ENCODE measurements around the gene CDYL2.
"Not testable (repeated sequence)": the region's sequence is repeated elsewhere in the genome, so short reads cannot be mapped to it uniquely, and the experiment has no call there.

The CDYL2 gene

DNA sequence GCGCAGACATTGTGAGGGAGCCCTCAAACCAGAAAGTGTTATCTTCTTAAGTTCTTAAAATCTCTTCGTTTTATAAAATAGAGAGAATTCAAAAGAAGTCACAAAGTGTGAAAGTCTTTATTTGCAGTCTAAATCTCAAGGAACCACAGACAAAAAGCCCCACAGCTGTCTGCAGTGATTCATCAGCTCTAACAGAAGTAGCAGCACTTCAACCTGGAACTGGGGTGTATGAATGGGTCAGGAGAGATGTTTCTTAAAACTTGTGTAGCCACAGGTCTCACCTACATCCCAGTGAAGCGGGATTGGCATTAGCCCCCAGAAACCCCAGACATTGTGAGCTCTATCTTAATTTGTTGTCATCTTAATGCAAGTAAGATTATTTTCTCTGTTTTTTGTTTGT lies 61.1 kb downstream of the CDYL2 start:
- DNase-seq = no peak

DNA sequence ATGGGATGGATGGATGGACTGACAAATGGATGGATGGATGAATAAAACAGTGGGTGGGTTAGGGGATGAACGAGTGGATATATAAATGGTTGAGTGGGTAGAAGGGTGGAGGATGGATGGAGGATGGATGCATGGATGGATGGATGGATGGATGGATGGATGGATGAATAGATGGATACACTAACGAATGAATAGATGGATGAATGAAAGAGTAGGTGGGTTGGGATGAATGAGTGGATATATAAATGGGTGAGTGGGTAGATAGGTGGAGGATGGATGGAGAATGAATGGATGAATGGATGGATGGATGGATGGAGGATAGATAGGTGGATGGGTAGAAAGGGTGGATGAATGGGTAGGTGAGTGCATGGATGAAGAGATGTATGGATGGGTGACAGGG lies 62.1 kb downstream of the CDYL2 start:
- DNase-seq = no peak

DNA sequence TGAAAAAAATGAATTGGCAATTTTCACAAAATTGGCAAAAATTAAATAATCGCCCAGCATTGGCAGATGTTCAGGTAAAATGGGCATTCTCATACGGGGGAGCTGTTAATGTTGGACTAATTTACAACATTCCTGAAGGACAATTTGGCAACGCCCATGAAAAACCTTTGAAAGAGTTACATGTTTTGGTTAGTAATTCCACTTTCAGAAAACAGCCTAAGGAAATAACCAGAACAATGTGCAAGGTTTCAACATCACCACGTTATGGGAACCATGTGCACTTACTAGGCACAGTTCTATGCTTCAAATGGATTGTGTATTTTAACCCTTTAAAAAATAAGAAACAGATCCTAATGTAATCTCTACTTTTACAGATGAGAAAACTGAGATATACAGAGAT lies 62.7 kb downstream of the CDYL2 start:
- no peak for DNase-seq

DNA sequence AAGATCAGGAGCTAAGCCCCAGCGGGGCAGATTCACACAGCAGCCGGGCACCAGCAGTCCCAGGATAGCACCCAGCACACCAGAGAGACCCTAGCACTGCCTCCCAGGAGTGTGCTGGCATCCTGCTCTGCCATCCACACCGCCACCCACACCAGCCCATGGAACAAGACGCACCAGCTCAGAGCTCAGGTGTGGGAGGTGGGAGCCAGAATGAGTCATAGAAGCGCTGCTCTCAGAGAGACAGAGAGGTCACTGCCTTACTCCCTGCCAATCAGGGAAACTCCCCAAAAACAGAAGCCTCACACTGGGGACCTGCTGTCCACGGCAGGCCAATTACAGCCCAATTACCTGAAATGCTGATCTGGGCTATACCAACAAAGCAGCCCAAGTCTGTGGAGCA lies 64.9 kb downstream of the CDYL2 start:
- peak; percentile 46 to 57 for DNase-seq

DNA sequence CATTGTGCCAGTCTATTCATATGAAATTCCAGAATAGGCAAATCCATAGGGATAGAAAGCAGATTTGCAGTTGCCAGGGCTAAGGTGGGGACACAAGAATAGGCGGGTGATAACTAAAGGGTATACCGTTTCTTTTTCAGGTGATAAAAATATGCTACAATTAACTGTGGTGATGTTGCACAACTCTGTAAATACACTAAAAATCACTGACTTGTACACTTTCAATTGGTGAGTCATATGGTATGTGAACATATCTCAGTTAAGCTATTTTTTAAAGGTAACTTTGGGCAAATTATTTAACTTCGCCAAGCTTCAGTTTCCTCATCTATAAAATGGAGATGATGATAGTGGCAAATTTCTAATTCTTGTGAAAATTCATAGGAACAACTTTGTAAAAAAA lies 65.9 kb downstream of the CDYL2 start:
- DNase-seq = no peak

DNA sequence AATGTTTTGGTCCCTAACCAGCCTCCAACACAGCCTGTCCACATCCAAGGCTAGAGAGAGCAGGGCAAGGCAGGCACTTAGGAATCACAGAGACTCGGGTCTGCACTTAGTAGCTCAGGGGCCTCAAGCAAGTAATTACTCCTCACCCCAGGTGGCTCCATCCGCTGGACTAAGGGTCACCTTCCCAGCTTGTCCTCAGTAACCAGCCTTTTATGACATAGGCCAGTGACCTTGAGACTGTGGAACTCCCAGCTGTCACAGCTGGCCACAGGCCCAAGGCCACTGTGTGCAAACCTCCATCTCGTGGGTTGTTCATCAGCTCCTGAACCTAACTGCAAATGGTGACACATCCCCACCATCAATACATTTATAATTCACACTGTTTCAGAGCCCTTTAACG lies 68.6 kb downstream of the CDYL2 start:
- DNase-seq = no peak

DNA sequence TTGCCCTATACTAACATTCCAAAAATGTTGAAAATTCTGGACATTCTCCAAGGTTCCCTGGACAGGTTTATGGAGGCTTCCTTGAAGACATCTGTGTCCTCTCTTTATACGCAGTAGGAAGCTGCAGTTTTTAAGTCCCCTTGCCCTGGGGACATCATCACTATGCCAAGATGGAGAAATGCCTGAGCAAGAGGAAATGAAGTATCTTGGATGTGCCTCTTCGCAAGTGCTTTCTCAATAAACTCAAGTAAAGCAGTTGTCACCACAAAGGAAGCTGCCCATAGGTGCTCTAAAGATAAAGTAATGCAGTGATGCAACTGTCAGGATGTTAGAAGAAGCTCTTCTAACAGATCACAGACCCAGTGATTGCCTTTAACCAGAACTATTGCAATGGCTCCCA lies 71.0 kb downstream of the CDYL2 start:
- no peak for DNase-seq

DNA sequence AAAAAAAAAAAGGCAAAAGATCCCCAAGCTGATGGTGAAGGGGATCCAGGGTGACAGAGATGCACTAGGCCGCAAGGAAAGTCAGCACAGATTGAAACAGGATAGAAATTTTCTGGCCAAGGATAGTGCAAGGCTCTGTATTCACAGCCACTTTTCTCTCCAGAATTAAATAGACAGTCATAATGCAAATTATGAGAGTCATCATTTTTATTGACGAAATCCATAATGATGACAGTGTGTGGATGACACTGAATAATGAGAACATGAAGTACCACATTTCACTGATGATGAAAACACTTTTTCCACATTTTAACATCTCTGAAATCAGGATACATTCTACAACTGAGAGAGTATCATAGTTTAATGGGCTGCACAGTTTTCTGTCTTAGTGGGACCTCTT lies 72.5 kb downstream of the CDYL2 start:
- DNase-seq = no peak

DNA sequence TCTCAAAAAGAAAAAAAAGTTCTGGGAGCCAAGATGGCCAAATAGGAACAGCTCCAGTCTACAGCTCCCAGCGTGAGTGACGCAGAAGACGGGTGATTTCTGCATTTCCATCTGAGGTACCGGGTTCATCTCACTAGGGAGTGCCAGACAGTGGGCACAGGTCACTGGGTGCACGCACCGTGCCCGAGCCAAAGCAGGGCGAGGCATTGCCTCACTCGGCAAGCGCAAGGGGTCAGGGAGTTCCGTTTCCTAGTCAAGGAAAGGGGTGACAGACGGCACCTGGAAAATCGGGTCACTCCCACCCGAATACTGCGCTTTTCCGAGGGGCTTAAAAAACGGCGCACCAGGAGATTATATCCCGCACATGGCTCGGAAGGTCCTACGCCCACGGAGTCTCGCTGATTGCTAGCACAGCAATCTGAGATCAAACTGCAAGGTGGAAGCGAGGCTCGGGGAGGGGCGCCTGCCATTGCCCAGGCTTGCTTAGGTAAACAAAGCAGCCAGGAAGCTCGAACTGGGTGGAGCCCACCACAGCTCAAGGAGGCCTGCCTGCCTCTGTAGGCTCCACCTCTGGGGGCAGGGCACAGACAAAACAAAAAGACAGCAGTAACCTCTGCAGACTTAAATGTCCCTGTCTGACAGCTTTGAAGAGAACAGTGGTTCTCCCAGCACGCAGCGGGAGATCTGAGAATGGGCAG lies 77.2 kb downstream of the CDYL2 start:
- DNase-seq = not testable (repeated sequence)

DNA sequence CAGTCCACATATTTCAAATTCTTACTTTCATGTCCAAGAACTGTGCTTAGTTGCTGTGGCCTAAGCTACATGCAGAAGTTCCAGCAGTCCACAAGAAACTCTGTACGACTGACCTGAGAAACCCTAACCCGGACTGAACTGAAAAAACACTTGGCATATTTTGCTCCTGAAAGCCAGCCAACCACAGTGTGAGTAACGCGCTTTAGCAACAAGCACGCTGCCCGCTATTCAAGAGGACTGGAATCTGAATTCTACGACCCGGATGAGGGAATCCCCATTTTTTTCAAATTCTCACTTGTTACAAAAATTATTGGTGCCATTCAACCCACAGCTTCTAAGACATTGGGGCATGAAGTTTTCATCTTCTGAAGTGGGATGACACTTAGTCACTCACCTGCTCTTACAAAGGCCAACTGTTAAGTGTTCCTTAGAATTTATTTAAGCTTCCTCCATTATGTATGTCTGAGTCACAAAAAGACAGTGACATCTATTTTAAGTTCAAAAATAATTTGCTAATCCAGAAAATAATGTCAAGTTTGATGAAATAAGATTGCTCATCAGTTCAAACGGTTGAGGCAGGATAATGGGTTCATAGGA lies 78.7 kb downstream of the CDYL2 start:
- DNase-seq = no peak

DNA sequence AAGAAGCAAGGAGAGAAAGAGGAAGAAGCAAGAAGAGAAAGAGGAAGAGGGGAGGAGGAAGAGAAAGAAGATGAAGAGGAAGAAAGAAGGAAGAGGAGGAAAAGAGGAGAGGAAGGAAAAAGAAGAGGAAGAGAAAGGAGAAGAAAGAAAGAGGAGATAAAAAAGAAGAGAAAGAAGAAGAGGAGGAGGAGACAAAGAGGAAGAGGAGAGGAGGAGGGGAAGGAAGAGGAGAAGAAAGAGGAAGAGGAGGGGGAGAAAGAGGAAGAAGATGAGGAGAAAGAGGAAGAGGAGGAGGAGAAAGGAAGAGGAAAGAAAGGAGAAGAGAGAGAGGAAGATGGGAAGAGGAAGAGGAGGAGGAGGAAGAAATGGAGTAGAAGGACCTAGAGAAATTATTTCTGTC lies 80.4 kb downstream of the CDYL2 start:
- no peak for DNase-seq

DNA sequence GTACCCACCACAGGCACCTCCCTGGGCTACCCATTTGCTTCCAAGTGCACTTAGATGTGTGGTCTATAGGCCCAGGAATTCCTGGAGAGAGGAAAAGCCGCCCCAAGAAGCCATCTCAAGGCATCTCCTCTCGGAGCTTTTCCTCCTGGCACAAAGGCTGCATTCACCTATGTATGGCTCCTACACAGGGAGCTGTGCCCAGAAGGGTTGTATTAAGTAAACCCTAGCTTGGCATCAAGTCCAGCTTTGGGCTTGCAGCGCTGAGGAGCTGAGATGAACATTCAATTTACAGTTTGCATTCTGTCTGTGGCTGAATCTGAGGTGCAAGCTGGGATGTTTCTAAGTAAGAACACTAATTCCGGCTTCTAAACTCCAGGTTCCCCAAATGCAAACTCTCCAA lies 81.3 kb downstream of the CDYL2 start:
- DNase-seq = no peak

DNA sequence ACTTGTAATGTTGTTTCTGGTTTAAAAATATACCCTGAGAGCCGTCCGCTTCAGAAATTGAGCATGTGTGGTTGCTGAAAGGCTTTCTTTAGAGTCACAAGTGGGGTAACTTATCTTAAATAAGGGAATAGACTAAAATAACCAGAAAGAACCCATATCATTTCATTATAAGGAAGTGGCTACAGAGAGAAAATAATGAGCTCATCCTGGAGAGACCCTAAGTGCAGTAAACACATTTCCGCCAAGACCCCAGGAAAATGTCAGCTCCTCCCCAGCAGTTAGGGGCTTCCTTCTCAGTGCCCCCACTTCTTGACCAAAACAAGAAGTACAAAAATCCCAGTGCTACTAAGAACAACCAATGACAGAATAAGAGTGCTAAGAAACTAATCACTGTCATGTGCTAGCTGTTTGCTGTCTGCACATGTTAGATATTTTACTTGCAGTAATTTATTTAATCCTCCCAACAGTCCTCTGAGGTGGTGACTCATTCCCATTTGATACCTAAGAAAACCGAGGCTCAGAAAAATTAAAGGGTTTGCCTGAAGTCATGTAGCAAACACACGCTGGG lies 83.5 kb downstream of the CDYL2 start:
- no peak for DNase-seq

DNA sequence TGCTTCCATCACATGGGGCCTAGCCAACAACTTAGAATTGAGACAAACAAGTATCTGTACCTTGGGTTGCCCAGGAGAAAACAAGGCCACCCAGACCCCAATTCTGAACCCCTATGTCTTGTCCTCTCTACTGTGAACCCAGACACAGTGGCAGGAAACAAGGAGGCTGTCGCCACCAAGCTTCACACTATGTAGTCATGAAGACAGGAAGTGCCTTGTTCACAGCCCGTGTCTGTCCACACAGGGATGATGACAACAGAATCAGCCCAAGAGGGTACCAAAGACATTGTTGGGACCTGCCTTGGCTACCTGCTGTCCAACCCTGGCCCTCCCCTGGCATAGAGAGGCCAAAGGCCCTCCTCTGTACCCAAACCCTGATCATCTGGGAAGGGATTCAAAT lies 84.8 kb downstream of the CDYL2 start:
- peak in 1 of 2 experiments; percentile 11 for DNase-seq

DNA sequence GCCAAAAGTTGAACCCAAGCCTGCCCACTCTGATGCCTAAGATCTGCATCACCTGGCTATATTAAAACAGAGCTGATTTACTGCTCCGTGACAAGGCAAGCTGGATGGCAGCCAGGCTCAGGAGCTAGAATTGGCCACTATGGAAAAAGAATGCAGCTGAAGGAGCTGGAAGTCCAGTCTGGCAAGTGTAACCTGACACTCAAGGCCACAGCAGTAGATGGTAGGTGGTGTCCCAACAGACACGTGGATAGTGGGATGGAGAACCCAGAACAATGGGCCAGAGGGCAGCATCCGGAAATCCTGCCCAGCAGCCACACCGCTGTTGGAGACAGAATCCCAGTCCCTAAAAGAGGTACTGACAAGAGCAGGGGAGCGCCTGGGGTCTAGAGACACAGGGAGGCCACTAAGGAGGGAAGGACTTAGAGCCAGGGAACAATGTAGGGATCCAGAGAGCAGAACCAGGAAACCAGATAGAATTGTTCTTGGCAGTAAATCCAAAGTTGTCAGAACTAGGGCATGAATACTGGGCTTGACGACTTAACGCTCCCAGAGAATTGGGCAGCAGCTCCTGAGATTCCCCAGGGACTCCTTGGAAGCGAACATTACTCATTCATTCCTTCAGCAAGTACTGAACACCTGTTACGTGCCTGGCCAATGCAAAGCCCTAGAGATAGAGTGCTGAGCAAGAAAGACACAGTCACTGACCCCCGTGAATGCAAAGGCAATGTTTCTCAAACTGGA lies 85.7 kb downstream of the CDYL2 start:
- no peak for DNase-seq

DNA sequence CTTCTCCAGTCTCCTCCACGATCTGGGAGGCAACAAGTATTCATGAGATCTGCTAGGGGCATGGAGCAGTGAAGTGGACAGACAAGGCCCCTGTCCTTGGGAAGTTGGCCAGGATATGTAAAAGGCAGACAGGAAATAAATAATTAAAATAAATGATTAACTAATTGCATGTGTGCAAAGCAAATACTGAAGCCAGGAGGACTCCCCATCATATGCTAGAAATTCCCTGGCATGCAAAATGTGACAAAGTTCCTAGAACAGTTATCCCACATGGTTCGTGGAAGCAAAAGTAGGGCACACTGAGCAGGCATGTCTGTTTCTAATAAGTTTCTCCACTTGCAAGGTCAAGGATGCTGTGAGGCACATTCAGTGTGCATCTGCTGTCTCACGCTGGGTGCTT lies 86.8 kb downstream of the CDYL2 start:
- DNase-seq = no peak

DNA sequence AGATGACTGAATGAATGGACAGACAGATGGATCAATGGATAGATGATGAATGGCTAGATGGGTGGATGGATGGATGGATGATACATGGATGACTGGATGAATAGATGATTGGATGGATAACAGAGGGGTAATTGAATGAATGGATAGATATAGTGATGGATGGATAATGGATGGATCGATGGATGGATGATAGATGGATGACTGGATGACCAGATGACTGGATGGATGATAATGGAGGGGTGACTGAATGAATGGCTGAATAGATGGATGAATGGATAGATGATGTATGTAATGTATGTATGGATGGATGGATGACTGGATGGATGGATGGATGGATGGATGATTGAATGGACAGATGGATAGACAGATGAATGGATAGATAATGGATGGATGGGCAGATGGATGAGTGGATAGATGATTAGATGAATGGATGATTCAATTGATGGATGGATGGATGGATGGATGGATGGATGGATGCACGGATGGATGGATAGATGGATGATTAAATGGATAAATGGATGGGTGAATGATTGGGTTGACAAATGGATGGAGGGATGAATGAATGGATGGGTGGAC lies 87.7 kb downstream of the CDYL2 start:
- DNase-seq = no peak

DNA sequence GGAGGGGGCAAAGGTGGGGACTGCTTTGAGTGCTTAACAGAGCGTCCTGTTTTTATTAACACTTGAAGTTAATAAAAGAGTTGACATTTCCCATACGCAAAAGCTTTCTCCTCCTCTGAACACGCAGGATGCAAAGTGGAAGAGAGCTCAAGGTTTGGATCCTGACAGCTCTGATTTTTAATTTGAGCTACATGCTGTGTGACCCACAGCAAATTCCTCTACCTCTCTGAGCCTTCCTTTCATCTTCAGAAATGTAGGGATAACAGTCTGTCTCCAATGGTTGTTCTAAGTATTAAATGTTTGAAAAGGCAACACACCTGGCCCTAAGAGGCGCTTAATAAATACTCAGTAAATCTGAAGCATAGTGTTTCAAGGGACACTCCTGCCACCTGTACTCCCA lies 93.0 kb downstream of the CDYL2 start:
- no peak for DNase-seq

DNA sequence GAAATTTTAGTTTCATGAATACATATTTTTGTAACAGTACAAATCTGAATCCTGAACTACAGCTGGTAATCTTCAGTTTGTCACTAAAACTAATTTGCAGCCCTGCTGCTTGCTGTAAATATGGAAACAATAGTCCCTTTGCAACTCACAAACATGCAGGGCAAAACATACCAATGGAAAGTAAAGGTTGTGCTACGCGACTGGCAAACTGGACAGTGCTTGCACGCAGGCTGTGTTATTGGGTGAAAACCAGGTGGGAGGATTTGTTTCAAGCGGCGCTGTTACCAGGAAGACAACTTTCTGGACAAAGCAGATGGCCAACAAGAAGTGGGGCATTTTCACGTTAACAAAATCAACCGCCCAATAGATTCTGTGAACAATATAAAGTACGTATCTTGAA lies 93.5 kb downstream of the CDYL2 start:
- no peak for DNase-seq

DNA sequence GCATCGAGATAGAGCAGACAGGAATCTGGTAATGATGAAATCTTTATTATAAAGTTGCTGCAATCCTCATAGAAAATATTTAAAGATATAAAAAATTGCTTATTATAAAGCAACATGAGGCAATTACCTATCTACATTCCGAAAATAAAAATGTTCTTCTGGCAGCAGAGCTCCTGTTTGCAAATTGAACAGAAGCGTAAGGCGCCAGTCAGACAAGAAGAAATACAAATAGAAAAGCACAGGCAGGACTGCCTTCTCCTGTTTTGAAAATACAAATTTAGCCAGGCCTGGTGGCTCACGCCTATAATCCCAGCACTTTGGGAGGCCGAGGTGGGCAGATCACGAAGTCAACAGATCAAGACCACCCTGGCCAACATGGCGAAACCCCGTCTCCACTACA lies 95.6 kb downstream of the CDYL2 start:
- no peak for DNase-seq

DNA sequence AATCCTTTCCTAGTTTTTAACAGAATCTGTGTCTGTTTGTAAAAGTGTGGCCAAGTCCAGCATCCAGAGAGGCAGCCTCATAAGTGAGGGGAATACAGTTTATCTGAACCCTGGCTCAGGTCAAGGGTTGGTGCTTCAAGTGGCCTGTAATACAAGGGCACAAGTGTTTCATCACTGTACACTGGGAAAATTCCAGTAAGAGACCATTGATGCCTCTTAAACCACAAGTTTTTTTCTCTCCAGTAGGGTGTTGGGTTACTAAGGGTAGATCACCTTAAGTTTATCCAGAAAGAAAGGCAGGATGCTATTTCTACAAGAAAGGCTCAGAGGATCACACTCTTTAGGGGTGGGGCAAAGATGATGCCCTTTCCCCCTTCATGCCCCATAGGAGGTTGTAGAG lies 96.7 kb downstream of the CDYL2 start:
- no peak for DNase-seq

DNA sequence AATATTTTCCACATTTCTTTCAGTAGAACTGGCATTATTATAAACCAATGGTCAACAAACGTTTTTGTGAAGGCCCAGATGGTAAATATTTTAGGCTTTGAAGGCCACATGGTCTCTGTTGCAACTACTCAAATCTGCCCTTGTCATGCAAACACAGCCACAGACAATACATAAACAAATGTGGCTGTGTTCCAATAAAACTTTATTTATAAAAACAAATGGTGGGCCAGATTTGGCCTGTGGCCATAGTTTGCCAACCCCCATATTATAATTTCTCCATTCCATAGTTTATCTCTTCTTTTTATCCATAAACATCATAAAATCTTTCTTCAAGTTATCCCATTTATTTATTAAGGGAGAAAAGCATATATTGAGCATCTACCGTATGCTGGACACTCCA lies 98.8 kb downstream of the CDYL2 start:
- DNase-seq = no peak

DNA sequence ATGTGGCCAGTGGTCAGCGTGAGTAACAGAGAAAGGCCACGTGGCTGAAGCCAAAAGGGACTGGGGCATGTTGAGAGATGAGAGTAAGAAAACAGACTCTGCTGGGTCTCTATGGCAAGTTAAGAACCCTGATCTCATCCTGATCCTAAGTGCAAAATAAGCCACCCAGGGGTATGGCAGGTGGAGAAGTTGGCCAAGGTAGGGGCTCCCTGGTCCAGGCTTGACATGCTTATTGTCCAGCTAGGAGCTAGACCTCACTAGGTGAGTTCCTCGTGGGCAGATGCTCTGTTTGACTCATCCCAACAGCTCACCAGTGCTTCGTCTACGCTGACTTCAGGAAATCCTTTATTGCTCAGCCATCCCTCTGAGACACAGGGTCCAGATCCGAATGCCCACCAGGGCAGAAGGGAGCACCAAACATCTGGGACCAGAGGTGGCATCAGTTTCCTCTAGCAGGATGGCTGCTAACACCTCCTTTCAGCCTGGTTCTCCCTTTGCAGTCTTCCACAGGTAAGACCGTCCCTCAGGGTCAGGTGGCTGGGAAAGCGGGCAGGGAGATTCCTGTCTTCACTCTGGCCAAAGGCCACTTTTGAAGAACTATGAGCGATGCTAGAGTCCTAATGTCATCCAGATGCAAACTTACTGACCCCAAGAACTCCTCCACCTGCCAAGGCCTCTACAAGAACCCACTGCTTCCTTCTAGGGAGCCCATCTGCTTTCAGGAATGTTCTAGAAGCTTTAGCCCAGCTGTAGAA lies 99.5 kb downstream of the CDYL2 start:
- DNase-seq = no peak
